HepG2 (cell line): ENCODE data around the gene P2RY2. TPM values are rescaled to one million over a fixed set of nuclear protein-coding genes. Genes with fewer than 3 reads are reported as not detected.

ENCODE experiments used
- ATF3 ChIP-seq: sonication (generic); formaldehyde crosslinking; IDR thresholded peaks from 2 replicates; pipeline ENCODE4 v1.4.0; 2020; ENCODE audit warnings: missing genetic modification reagents
- CAMTA2 ChIP-seq: sonication (generic); formaldehyde crosslinking; IDR thresholded peaks from 2 replicates; pipeline ENCODE4 v1.4.0; 2020; ENCODE audit warnings: mild to moderate bottlenecking, missing genetic modification reagents, borderline replicate concordance
- CENPBD1 ChIP-seq: sonication (generic); formaldehyde crosslinking; IDR thresholded peaks from 2 replicates; pipeline ENCODE4 v1.8.0; 2022; ENCODE audit warnings: missing genetic modification reagents, low read depth, mild to moderate bottlenecking, borderline replicate concordance
- DMAP1 ChIP-seq: IDR thresholded peaks from 2 replicates; pipeline ENCODE4 v1.6.1; 2016
- JUNB ChIP-seq: sonication (generic); formaldehyde crosslinking; IDR thresholded peaks from 2 replicates; pipeline ENCODE4 v1.8.0; 2022; ENCODE audit warnings: missing genetic modification reagents, mild to moderate bottlenecking, borderline replicate concordance
- KLF9 ChIP-seq: IDR thresholded peaks from 2 replicates; pipeline ENCODE4 v1.6.1; 2016; ENCODE audit warnings: low read depth
- NAIF1 ChIP-seq: sonication (generic); formaldehyde crosslinking; IDR thresholded peaks from 2 replicates; pipeline ENCODE4 v1.5.0; 2020; ENCODE audit warnings: mild to moderate bottlenecking, missing genetic modification reagents, borderline replicate concordance
- PHF21A ChIP-seq: sonication (generic); formaldehyde crosslinking; IDR thresholded peaks from 2 replicates; pipeline ENCODE4 v1.5.0; 2020; ENCODE audit warnings: mild to moderate bottlenecking, missing genetic modification reagents
- SMAD3 ChIP-seq: sonication (generic); formaldehyde crosslinking; IDR thresholded peaks from 2 replicates; pipeline ENCODE4 v1.4.0; 2020; ENCODE audit warnings: missing genetic modification reagents
- SRF ChIP-seq: IDR thresholded peaks from 2 replicates; pipeline ENCODE4 v1.6.1; 2011; ENCODE audit warnings: mild to moderate bottlenecking, low read depth, low read length, moderate library complexity
- TOE1 ChIP-seq: sonication (generic); formaldehyde crosslinking; IDR thresholded peaks from 2 replicates; pipeline ENCODE4 v1.4.0; 2020; ENCODE audit warnings: mild to moderate bottlenecking, missing genetic modification reagents
- U2AF2 ChIP-seq: fragments of 200-400 bp; formaldehyde crosslinking; IDR thresholded peaks from 2 replicates; pipeline ENCODE4 v1.6.1; 2017; ENCODE audit warnings: low read depth, mild to moderate bottlenecking, low read length
- ZFY ChIP-seq: sonication (generic); formaldehyde crosslinking; IDR thresholded peaks from 2 replicates; pipeline ENCODE4 v1.4.0; 2020; ENCODE audit warnings: missing genetic modification reagents
- ZNF34 ChIP-seq: sonication (generic); formaldehyde crosslinking; IDR thresholded peaks from 2 replicates; pipeline ENCODE4 v1.4.0; 2020; ENCODE audit warnings: mild to moderate bottlenecking, missing genetic modification reagents, borderline replicate concordance
- ZNF570 ChIP-seq: sonication (generic); formaldehyde crosslinking; IDR thresholded peaks from 2 replicates; pipeline ENCODE4 v1.4.0; 2020; ENCODE audit warnings: mild to moderate bottlenecking, missing genetic modification reagents, borderline replicate concordance
- ZNF629 ChIP-seq: sonication (generic); formaldehyde crosslinking; conservative IDR thresholded peaks from 2 replicates; pipeline ENCODE4 v1.5.0; 2020; ENCODE audit warnings: missing genetic modification reagents
- ZNF749 ChIP-seq: sonication (generic); formaldehyde crosslinking; IDR thresholded peaks from 2 replicates; pipeline ENCODE4 v1.8.0; 2022; ENCODE audit warnings: mild to moderate bottlenecking, missing genetic modification reagents, moderate library complexity, borderline replicate concordance
- ZNF782 ChIP-seq: sonication (generic); formaldehyde crosslinking; IDR thresholded peaks from 2 replicates; pipeline ENCODE4 v1.4.0; 2020; ENCODE audit warnings: missing genetic modification reagents, mild to moderate bottlenecking, borderline replicate concordance
- ZNF788 ChIP-seq: sonication (generic); formaldehyde crosslinking; IDR thresholded peaks from 2 replicates; pipeline ENCODE4 v1.5.0; 2020; ENCODE audit warnings: mild to moderate bottlenecking, missing genetic modification reagents, borderline replicate concordance
- ZSCAN12 ChIP-seq: sonication (generic); formaldehyde crosslinking; IDR thresholded peaks from 2 replicates; pipeline ENCODE4 v1.9.0; 2021; ENCODE audit warnings: mild to moderate bottlenecking, missing genetic modification reagents
- ZSCAN31 ChIP-seq: sonication (generic); formaldehyde crosslinking; IDR thresholded peaks from 2 replicates; pipeline ENCODE4 v1.5.0; 2020; ENCODE audit warnings: low read depth, mild to moderate bottlenecking, missing genetic modification reagents
- ZSCAN9 ChIP-seq: IDR thresholded peaks from 2 replicates; pipeline ENCODE4 v1.6.1; 2016; ENCODE audit warnings: borderline replicate concordance
- polyA plus RNA-seq, 8 experiments: library from polyadenylated mRNA; depleted of rRNA in 3 of 8; stranded (reverse) in 7 of 8; unstranded in 1 of 8; fragments of >200 nt; fragmentation: Illumina TruSeq in 4 of 8; extraction: Trizol in 4 of 8; gene quantifications; 2 replicates each; pipeline versions ENCODE4 v1.2.1 to v1.2.3, GENCODE V29; 2011 to 2016; ENCODE audit warnings: low read depth in 4 of 8, missing spikeins in 1 of 8, mixed read lengths in 1 of 8; ENCODE audit not compliant: insufficient read depth in 1 of 8
- total RNA-seq, 5 experiments: library from RNA; depleted of rRNA; stranded (reverse); fragments of >200 nt; fragmentation: Illumina TruSeq; extraction: Trizol; gene quantifications; 2 replicates each; pipeline ENCODE4 v1.2.3, GENCODE V29; 2016; ENCODE audit warnings: low read depth in 1 of 5
- TF ChIP-seq, protein P1 (sequence below): sonication (generic); formaldehyde crosslinking; IDR thresholded peaks from 2 replicates; pipeline ENCODE4 v1.4.0; 2020; ENCODE audit warnings: low read depth, missing genetic modification reagents
- TF ChIP-seq, protein P2 (sequence below): sonication (generic); formaldehyde crosslinking; IDR thresholded peaks from 2 replicates; pipeline ENCODE4 v1.4.0; 2020; ENCODE audit warnings: missing genetic modification reagents, mild to moderate bottlenecking, borderline replicate concordance

Gene P2RY2
- total and polyA plus RNA-seq, 2 of the 13 experiments (the other 11 are each of a cell fraction or from before 2014, with no cell fraction given): 0.95 to 3.1 TPM

DNA sequence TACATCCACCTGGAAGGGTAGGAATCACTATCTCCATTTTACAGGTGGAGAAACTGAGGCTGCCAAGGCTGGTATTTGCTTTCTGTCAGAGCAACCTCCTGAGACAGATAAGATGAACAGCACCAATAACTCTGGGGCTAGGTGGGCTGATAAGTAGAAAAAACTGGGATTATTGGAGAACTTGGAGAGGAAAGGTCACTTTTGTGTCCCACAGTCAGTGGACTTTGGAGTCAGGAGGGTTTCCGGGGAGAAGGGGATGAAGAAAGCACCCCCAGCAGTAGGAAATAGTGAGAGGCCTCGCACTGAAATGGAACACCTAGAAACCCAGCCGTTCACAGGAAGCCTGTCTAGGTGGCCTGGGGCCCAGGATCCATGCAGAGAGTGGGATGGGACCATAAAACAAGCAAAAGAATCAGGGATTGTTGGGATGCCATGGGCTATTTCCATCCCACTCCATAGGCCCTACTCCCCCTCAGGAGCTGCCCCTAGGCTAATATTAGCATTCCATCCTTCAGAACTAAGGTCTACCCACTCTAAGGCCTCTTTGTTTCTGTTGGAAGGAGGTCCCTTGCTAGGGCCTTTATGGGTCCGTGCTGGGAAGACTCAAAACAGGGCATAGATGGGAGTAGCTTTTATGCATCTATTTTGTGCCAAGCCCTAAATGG, 45.0 kb upstream of the P2RY2 start (continued):
- TF ChIP-seq ZNF749 (CRISPR knock-in tag) (no peak), CENPBD1 (CRISPR knock-in tag) (no peak), SRF (no peak), CAMTA2 (CRISPR knock-in tag) (no peak), ZNF34 (CRISPR knock-in tag) (no peak), ATF3 (CRISPR knock-in tag) (no peak), JUNB (CRISPR knock-in tag) (no peak), DMAP1 (CRISPR knock-in tag) (no peak; the same call in 1 of the 2 replicates), ZNF570 (CRISPR knock-in tag) (no peak), ZNF788 (CRISPR knock-in tag) (peak; percentile 24; the same call in 1 of the 2 replicates), PHF21A (CRISPR knock-in tag) (no peak; the same call in none of the 2 replicates), ZNF629 (CRISPR knock-in tag) (peak; percentile 92), TOE1 (no peak), ZSCAN12 (CRISPR knock-in tag) (no peak), SMAD3 (no peak), ZSCAN31 (CRISPR knock-in tag) (no peak), ZSCAN9 (no peak), ZNF782 (no peak), KLF9 (no peak), NAIF1 (no peak), ZFY (CRISPR knock-in tag) (peak; percentile 53), U2AF2 (no peak)
- TF ChIP-seq, protein P1, sequence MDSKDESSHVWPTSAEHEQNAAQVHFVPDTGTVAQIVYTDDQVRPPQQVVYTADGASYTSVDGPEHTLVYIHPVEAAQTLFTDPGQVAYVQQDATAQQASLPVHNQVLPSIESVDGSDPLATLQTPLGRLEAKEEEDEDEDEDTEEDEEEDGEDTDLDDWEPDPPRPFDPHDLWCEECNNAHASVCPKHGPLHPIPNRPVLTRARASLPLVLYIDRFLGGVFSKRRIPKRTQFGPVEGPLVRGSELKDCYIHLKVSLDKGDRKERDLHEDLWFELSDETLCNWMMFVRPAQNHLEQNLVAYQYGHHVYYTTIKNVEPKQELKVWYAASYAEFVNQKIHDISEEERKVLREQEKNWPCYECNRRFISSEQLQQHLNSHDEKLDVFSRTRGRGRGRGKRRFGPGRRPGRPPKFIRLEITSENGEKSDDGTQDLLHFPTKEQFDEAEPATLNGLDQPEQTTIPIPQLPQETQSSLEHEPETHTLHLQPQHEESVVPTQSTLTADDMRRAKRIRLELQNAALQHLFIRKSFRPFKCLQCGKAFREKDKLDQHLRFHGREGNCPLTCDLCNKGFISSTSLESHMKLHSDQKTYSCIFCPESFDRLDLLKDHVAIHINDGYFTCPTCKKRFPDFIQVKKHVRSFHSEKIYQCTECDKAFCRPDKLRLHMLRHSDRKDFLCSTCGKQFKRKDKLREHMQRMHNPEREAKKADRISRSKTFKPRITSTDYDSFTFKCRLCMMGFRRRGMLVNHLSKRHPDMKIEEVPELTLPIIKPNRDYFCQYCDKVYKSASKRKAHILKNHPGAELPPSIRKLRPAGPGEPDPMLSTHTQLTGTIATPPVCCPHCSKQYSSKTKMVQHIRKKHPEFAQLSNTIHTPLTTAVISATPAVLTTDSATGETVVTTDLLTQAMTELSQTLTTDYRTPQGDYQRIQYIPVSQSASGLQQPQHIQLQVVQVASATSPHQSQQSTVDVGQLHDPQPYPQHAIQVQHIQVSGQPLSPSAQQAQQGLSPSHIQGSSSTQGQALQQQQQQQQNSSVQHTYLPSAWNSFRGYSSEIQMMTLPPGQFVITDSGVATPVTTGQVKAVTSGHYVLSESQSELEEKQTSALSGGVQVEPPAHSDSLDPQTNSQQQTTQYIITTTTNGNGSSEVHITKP: peak; percentile 77
- TF ChIP-seq, protein P2, sequence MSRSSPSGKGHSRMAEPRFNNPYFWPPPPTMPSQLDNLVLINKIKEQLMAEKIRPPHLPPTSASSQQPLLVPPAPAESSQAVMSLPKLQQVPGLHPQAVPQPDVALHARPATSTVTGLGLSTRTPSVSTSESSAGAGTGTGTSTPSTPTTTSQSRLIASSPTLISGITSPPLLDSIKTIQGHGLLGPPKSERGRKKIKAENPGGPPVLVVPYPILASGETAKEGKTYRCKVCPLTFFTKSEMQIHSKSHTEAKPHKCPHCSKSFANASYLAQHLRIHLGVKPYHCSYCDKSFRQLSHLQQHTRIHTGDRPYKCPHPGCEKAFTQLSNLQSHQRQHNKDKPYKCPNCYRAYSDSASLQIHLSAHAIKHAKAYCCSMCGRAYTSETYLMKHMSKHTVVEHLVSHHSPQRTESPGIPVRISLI (CRISPR knock-in tag): peak; percentile 76
